Activated naive CD8-positive, alpha-beta T cell treated with anti-CD3 and anti-CD28 coated beads for 36 hours (primary cell): ENCODE results near the gene GPR6. TPM values are rescaled to one million over a fixed set of nuclear protein-coding genes. Genes with fewer than 3 reads are reported as not detected.

Experiments used
- DNase-seq: peaks from one replicate; pipeline ENCODE4 v3.0.0; 2021
- H3K27ac Mint-ChIP-seq: one replicate; pipeline ENCODE4 v1.8.0; 2022; ENCODE audit warnings: mild to moderate bottlenecking, moderate library complexity, mixed read lengths
- H3K27me3 Mint-ChIP-seq: one replicate; pipeline ENCODE4 v1.8.0; 2022; ENCODE audit warnings: mild to moderate bottlenecking, mixed read lengths
- H3K36me3 Mint-ChIP-seq: one replicate; pipeline ENCODE4 v1.8.0; 2021; ENCODE audit warnings: mild to moderate bottlenecking, mixed read lengths
- H3K4me1 Mint-ChIP-seq: one replicate; pipeline ENCODE4 v1.8.0; 2021; ENCODE audit warnings: mixed read lengths
- H3K4me3 Mint-ChIP-seq: one replicate; pipeline ENCODE4 v1.8.0; 2022; ENCODE audit warnings: mild to moderate bottlenecking, moderate library complexity, mixed read lengths
- H3K9me3 Mint-ChIP-seq: one replicate; pipeline ENCODE4 v1.8.0; 2022; ENCODE audit warnings: mixed read lengths
- total RNA-seq, 2 experiments: library from RNA; stranded (reverse); gene quantifications; one replicate each; pipeline ENCODE4 v1.2.3, GENCODE V29; 2021

GPR6 gene
- total RNA-seq, 2 experiments from 2014 or later, result not detected

GRCh38 chr6:109979033-109979921 lies 1.2 kb downstream of the GPR6 start:
- peaks cover 2% of the 10 kb centered on the region for H3K4me1 Mint-ChIP-seq

DNA sequence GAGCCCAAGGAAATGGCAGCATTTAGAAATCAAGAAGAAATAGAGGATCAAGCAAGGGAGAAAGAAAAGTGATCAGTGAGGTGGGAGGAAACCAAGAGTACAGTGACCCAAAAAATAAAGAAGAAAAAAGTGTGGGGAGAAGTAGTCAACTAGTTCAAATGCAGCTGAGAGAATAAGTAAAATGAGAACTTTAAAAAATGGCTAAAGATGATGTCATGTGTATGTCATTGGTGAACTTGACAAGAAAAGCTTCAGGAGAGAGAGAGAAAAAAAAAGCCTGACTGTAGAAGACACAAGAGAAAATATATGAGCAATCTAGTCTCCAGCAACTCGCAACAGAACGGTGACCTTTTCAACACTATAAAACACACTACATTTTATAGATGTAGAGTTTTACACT lies 6.3 kb downstream of the GPR6 start:
- Mint-ChIP-seq H3K4me1 (no peaks in the 10 kb centered on the region), H3K27ac (no peak overlapping the region), H3K9me3 (peaks cover 3% of the 10 kb centered on the region), H3K4me3 (no peak overlapping the region), H3K36me3 (peaks cover 3% of the 10 kb centered on the region), H3K27me3 (peaks cover 52% of the 10 kb centered on the region)
- DNase-seq, result no peak

More at GRCh38 chr6:109979033-109979921, 1.2 kb downstream of the GPR6 start:
- peaks cover 5% of the 10 kb centered on the region for H3K9me3 Mint-ChIP-seq
- H3K27me3 Mint-ChIP-seq, result peaks cover 78% of the 10 kb centered on the region
- H3K4me3 Mint-ChIP-seq, result no peak overlapping the region
- no peak for DNase-seq
- H3K36me3 Mint-ChIP-seq, result peaks cover 3% of the 10 kb centered on the region
- H3K27ac Mint-ChIP-seq, result no peak overlapping the region

GRCh38 chr6:109987196-109987595 lies 9.1 kb downstream of the GPR6 start:
- Mint-ChIP-seq H3K36me3 (no peaks in the 10 kb centered on the region), H3K9me3 (no peaks in the 10 kb centered on the region), H3K4me3 (no peak overlapping the region), H3K27ac (no peak overlapping the region), H3K4me1 (no peaks in the 10 kb centered on the region), H3K27me3 (peaks cover 24% of the 10 kb centered on the region)
- DNase-seq, result no peak

- Mint-ChIP-seq H3K4me3 (no peak overlapping the region), H3K4me1 (no peaks in the 10 kb centered on the region), H3K36me3 (no peaks in the 10 kb centered on the region), H3K27ac (no peak overlapping the region), H3K9me3 (no peaks in the 10 kb centered on the region), H3K27me3 (peaks cover 6% of the 10 kb centered on the region)
- no peak for DNase-seq
Observed at GRCh38 chr6:109991201-109992101, 13.3 kb downstream of the GPR6 start.

DNA sequence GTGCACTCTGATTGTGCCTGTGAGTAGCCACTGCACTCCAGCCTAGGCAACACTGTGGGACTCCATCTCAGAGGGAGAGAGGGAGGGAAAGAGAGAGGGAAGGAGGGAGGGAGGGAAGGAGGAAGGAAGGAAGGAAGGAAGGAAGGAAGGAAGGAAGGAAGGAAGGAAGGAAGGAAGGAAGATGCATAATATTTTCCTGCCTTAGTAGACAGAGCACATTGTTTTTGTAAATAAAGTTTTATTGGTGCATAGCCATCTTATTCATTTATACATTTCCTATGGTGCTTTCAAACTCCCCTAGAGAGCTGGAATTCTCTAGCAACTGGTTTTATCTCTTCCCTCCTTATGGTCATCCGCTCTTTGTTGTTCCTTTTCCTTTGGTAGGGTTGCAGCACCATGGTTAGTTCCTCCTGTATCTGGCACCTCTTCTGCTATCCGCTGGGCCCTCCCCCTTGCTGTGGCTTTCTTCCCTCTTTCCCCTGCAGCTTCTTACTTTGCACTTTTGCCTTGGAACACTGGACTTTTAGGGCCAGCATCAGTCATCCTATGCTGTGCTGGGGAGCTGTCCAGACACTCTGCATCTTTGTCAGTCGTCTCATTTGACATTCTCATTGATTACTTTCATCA lies 20.2 kb downstream of the GPR6 start:
- Mint-ChIP-seq H3K4me1 (no peaks in the 10 kb centered on the region), H3K27me3 (peaks cover 12% of the 10 kb centered on the region), H3K9me3 (no peaks in the 10 kb centered on the region), H3K36me3 (no peaks in the 10 kb centered on the region), H3K4me3 (no peak overlapping the region), H3K27ac (no peak overlapping the region)
- no peak for DNase-seq

DNA sequence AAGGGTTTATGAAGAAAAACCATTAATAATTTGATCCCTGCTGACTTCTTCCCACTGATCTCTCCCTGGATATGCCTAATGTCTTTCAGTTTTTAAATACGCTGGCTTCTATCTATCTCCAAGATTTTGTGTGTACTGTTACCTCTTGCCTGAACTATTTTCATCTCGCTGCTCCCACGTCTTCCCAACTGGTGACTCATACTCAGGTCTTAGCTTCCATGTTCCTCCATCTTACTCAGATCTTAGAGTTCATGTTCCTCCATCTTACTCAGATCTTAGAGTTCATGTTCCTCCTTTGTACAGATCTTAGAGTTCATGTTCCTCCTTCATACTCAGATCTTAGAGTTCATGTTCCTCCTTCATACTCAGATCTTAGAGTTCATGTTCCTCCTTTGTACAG lies 21.6 kb downstream of the GPR6 start:
- Mint-ChIP-seq H3K27ac (no peak overlapping the region), H3K36me3 (no peaks in the 10 kb centered on the region), H3K4me3 (no peak overlapping the region), H3K27me3 (peaks cover 19% of the 10 kb centered on the region), H3K4me1 (no peaks in the 10 kb centered on the region), H3K9me3 (no peaks in the 10 kb centered on the region)
- DNase-seq, result no peak

- Mint-ChIP-seq H3K9me3 (no peaks in the 10 kb centered on the region), H3K4me3 (no peak overlapping the region), H3K27ac (no peak overlapping the region), H3K27me3 (peaks cover 22% of the 10 kb centered on the region), H3K4me1 (no peaks in the 10 kb centered on the region), H3K36me3 (no peaks in the 10 kb centered on the region)
- no peak for DNase-seq
Observed at GRCh38 chr6:110002676-110003075, 24.6 kb downstream of the GPR6 start.

GRCh38 chr6:110013386-110013785 lies 35.3 kb downstream of the GPR6 start:
- Mint-ChIP-seq H3K36me3 (no peaks in the 10 kb centered on the region), H3K27me3 (no peaks in the 10 kb centered on the region), H3K4me3 (no peak overlapping the region), H3K4me1 (no peaks in the 10 kb centered on the region), H3K27ac (no peak overlapping the region), H3K9me3 (no peaks in the 10 kb centered on the region)
- DNase-seq, result no peak

DNA sequence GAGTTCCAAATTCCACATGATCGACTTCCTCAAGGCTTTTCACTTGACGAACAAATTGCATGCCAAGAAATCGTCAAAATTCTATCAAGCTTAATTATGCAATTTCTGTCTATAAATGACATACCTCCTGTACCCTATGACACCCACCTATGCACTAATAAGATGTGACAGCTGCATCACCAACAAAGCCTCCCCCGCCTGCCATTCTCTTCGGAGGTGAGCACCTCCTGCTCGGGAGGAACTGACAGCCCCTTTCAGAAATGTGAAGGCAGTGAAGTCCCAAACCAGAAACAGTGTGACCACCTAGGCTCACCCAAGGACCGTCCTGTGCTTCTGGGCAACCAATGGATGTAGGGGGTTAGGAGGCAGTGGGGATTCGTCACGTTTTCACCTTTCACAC lies 37.1 kb downstream of the GPR6 start:
- H3K36me3 Mint-ChIP-seq, result no peaks in the 10 kb centered on the region
- no peak overlapping the region for H3K27ac Mint-ChIP-seq
- H3K27me3 Mint-ChIP-seq, result no peaks in the 10 kb centered on the region
- H3K4me3 Mint-ChIP-seq, result no peak overlapping the region
- H3K4me1 Mint-ChIP-seq, result peaks cover 1% of the 10 kb centered on the region
- no peaks in the 10 kb centered on the region for H3K9me3 Mint-ChIP-seq
- no peak for DNase-seq

GRCh38 chr6:110017306-110017705 lies 39.2 kb downstream of the GPR6 start:
- DNase-seq, result no peak
- Mint-ChIP-seq H3K9me3 (no peaks in the 10 kb centered on the region), H3K36me3 (no peaks in the 10 kb centered on the region), H3K27ac (no peak overlapping the region), H3K4me3 (no peak overlapping the region), H3K27me3 (no peaks in the 10 kb centered on the region), H3K4me1 (peaks cover 15% of the 10 kb centered on the region)

- Mint-ChIP-seq H3K27ac (no peak overlapping the region), H3K4me1 (peaks cover 15% of the 10 kb centered on the region), H3K36me3 (no peaks in the 10 kb centered on the region), H3K27me3 (no peaks in the 10 kb centered on the region), H3K9me3 (no peaks in the 10 kb centered on the region), H3K4me3 (no peak overlapping the region)
- no peak for DNase-seq
Observed at GRCh38 chr6:110017946-110018345, 39.8 kb downstream of the GPR6 start.

DNA sequence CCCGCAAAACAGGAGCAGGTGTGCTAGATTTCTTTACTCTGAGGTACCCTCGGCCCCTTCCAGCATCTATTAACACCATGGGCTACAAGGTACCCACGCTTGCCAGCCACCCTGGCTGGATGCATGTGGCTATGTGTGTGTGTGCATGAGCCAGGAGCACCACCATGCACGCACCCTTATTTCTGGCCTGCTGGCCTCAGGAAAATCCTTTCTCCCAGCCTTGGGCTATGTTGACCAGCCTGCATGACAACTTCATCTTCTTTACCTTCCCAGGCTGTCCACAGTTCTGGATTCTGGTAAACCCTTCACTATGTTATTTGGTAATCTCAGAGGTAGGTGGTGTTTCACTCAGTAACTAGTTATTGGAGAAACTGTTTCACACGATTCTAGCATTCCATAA lies 40.4 kb downstream of the GPR6 start:
- H3K9me3 Mint-ChIP-seq, result no peaks in the 10 kb centered on the region

DNA sequence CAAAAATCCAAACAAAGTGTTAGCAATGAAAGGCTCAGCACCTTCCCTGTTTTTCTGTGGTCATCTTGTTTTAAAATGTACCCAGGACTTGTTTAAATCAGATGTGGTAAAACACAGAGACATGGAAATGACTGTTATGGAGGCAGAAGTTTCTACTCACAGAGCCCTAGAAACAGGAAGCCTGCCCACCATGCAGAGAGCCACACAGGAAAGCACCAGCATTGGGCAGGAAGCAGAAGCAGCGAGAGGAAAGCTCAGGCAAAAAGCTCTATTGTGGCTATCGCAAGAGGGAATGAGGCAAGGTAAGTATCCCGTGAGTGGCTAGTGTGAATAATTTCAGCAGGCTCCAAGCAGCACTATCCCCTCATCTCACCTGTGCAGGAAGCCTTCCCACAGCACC lies 42.8 kb downstream of the GPR6 start:
- Mint-ChIP-seq H3K27ac (peak overlapping the region; percentile 3), H3K9me3 (no peaks in the 10 kb centered on the region), H3K4me1 (peaks cover 15% of the 10 kb centered on the region), H3K4me3 (no peak overlapping the region), H3K27me3 (no peaks in the 10 kb centered on the region), H3K36me3 (no peaks in the 10 kb centered on the region)
- peak; percentile 9 for DNase-seq

More for the DNA sequence above, 40.4 kb downstream of the GPR6 start:
- Mint-ChIP-seq H3K4me1 (peaks cover 15% of the 10 kb centered on the region), H3K27me3 (no peaks in the 10 kb centered on the region), H3K4me3 (no peak overlapping the region), H3K27ac (no peak overlapping the region), H3K36me3 (no peaks in the 10 kb centered on the region)
- no peak for DNase-seq

GRCh38 chr6:110029144-110029543 lies 51.0 kb downstream of the GPR6 start:
- Mint-ChIP-seq H3K36me3 (no peaks in the 10 kb centered on the region), H3K27ac (no peak overlapping the region), H3K27me3 (no peaks in the 10 kb centered on the region), H3K9me3 (no peaks in the 10 kb centered on the region), H3K4me3 (no peak overlapping the region), H3K4me1 (no peaks in the 10 kb centered on the region)
- DNase-seq, result no peak
